H1 (cell line): Measurements from ENCODE around the gene MCC. TPM values are rescaled to one million over a fixed set of nuclear protein-coding genes. Genes with fewer than 3 reads are reported as not detected.

Source experiments
- CTCF ChIA-PET: fragments of 300-600 bp; sonication (Branson Sonifier 250); formaldehyde crosslinking; loops from one replicate; lab custom pipeline; 2021; ENCODE audit not compliant: partially characterized antibody; lab: Charles Lee
- POLR2A ChIA-PET: fragments of 300-600 bp; sonication (Branson Sonifier 250); formaldehyde crosslinking; loops from one replicate; lab custom pipeline; 2021; ENCODE audit warnings: inconsistent platforms; ENCODE audit not compliant: partially characterized antibody; lab: Charles Lee
- DNase-seq, 2 experiments: peaks; one replicate each; pipeline versions ENCODE4 v3.0.0 to v3.0.0-alpha.2; 2010 to 2022; ENCODE audit warnings: low spot score in 2 of 2, low read depth in 1 of 2, mixed read lengths in 1 of 2
- FAIRE-seq: peaks from 2 replicates; lab custom pipeline; 2011; peaks lifted over from hg19 to GRCh38; lab: Jason Lieb, UNC
- H2AFZ ChIP-seq: 2 replicates; pipeline ENCODE4 v1.8.1; 2012; ENCODE audit warnings: low read length, inconsistent platforms
- H2AK5ac ChIP-seq: 2 replicates; pipeline ENCODE4 v1.6.1; 2013; ENCODE audit warnings: low read depth, low read length
- H2BK120ac ChIP-seq: replicated peaks from 2 replicates; pipeline ENCODE3; 2013; ENCODE audit warnings: low read depth, low read length, inconsistent platforms
- H2BK12ac ChIP-seq: 2 replicates; pipeline ENCODE4 v1.6.1; 2013; ENCODE audit warnings: low read depth, low read length
- H2BK15ac ChIP-seq: 2 replicates; pipeline ENCODE4 v1.6.1; 2013; ENCODE audit warnings: low read length
- H2BK20ac ChIP-seq: 2 replicates; pipeline ENCODE4 v1.6.1; 2013; ENCODE audit warnings: low read length
- H2BK5ac ChIP-seq: 2 replicates; pipeline ENCODE4 v1.6.1; 2013; ENCODE audit warnings: low read depth, low read length
- H3K14ac ChIP-seq: 2 replicates; pipeline ENCODE4 v1.6.1; 2013; ENCODE audit warnings: inconsistent platforms; ENCODE audit not compliant: insufficient read length
- H3K18ac ChIP-seq: 2 replicates; pipeline ENCODE4 v1.6.1; 2013; ENCODE audit warnings: low read length; ENCODE audit errors: extremely low read depth
- H3K23ac ChIP-seq: 2 replicates; pipeline ENCODE4 v1.6.1; 2013; ENCODE audit warnings: inconsistent platforms; ENCODE audit not compliant: insufficient read length
- H3K23me2 ChIP-seq: 2 replicates; pipeline ENCODE4 v1.6.1; 2013; ENCODE audit warnings: low read depth, low read length
- H3K27ac ChIP-seq: 2 replicates; pipeline ENCODE4 v1.6.1; 2011; ENCODE audit warnings: low read depth, low read length, inconsistent platforms
- H3K27me3 ChIP-seq, 4 experiments: replicated peaks in 1 of 4; 1 replicate in 1 of 4; 2 replicates in 3 of 4; pipeline versions ENCODE4 v1.6.1 to v1.8.1; 2011 to 2013; ENCODE audit warnings: low read length in 3 of 4, mild to moderate bottlenecking in 3 of 4, inconsistent platforms in 2 of 4, mixed read lengths in 2 of 4, moderate library complexity in 1 of 4; ENCODE audit not compliant: control insufficient read depth in 3 of 4, insufficient read depth in 3 of 4; ENCODE audit errors: extremely low read depth in 1 of 4
- H3K36me3 ChIP-seq, 4 experiments: 2 replicates each; pipeline versions ENCODE4 v1.6.1 to v1.8.1; 2011 to 2013; ENCODE audit warnings: mild to moderate bottlenecking in 4 of 4, low read length in 3 of 4, moderate library complexity in 2 of 4, control low read depth in 1 of 4, inconsistent platforms in 1 of 4; ENCODE audit not compliant: insufficient read depth in 4 of 4, control insufficient read depth in 2 of 4
- H3K4ac ChIP-seq: replicated peaks from 2 replicates; pipeline ENCODE3; 2013; ENCODE audit warnings: low read length, low read depth, mixed read lengths, inconsistent platforms; ENCODE audit not compliant: insufficient read length
- H3K4me1 ChIP-seq, 4 experiments: replicated peaks in 1 of 4; 1 replicate in 1 of 4; 2 replicates in 3 of 4; pipeline versions ENCODE4 v1.6.1 to v1.8.1; 2011 to 2013; ENCODE audit warnings: low read length in 3 of 4, inconsistent platforms in 2 of 4, mixed read lengths in 1 of 4; ENCODE audit not compliant: insufficient read depth in 4 of 4, control insufficient read depth in 3 of 4
- H3K4me2 ChIP-seq, 2 experiments: 2 replicates each; pipeline versions ENCODE4 v1.6.1 to v1.8.1; 2011 to 2013; ENCODE audit warnings: low read depth in 2 of 2, low read length in 2 of 2, control low read depth in 1 of 2, inconsistent platforms in 1 of 2, mild to moderate bottlenecking in 1 of 2; ENCODE audit not compliant: insufficient read depth in 1 of 2
- H3K4me3 ChIP-seq, 4 experiments: fragments of 200-600, 300-600 bp in 1 of 4; sonication (generic), shearing (Covaris generic), sonication (Bioruptor Twin) in 1 of 4; 2 replicates each; pipeline versions ENCODE4 v1.5.1 to v1.8.1; 2011 to 2016; ENCODE audit warnings: low read length in 4 of 4, low read depth in 3 of 4, control low read depth in 2 of 4, inconsistent platforms in 2 of 4, mild to moderate bottlenecking in 2 of 4, mixed read lengths in 1 of 4, moderate library complexity in 1 of 4; ENCODE audit not compliant: insufficient read depth in 2 of 4; ENCODE audit errors: extremely low read depth in 1 of 4
- H3K56ac ChIP-seq: replicated peaks from 2 replicates; pipeline ENCODE3; 2013; ENCODE audit warnings: low read depth, mild to moderate bottlenecking, mixed read lengths, low read length, inconsistent platforms; ENCODE audit not compliant: insufficient read length
- H3K79me1 ChIP-seq: 2 replicates; pipeline ENCODE4 v1.6.1; 2013; ENCODE audit warnings: low read depth, low read length, control low read depth
- H3K79me2 ChIP-seq, 2 experiments: 2 replicates each; pipeline versions ENCODE4 v1.6.1 to v1.8.1; 2012 to 2013; ENCODE audit warnings: low read length in 2 of 2, mild to moderate bottlenecking in 2 of 2, inconsistent platforms in 1 of 2; ENCODE audit not compliant: insufficient read depth in 2 of 2, control insufficient read depth in 1 of 2
- H3K9ac ChIP-seq, 4 experiments: replicated peaks in 1 of 4; 1 replicate in 1 of 4; 2 replicates in 3 of 4; pipeline versions ENCODE4 v1.6.1 to v1.8.1; 2011 to 2013; ENCODE audit warnings: low read depth in 3 of 4, low read length in 3 of 4, control low read depth in 2 of 4, mild to moderate bottlenecking in 2 of 4, moderate library complexity in 2 of 4, inconsistent platforms in 1 of 4; ENCODE audit errors: extremely low read depth in 1 of 4
- H3K9me3 ChIP-seq, 2 experiments: 2 replicates each; pipeline versions ENCODE4 v1.6.1 to v1.8.1; 2012 to 2013; ENCODE audit warnings: mild to moderate bottlenecking in 2 of 2, moderate library complexity in 2 of 2, control low read depth in 1 of 2, inconsistent platforms in 1 of 2, low read depth in 1 of 2, low read length in 1 of 2, mixed read lengths in 1 of 2; ENCODE audit not compliant: insufficient read depth in 2 of 2
- H4K20me1 ChIP-seq, 2 experiments: replicated peaks in 1 of 2; 2 replicates each; pipeline versions ENCODE3 to v1.8.1; 2011 to 2013; ENCODE audit warnings: inconsistent platforms in 2 of 2, low read length in 2 of 2, mild to moderate bottlenecking in 1 of 2; ENCODE audit not compliant: insufficient read depth in 2 of 2, control insufficient read depth in 1 of 2
- H4K5ac ChIP-seq: 2 replicates; pipeline ENCODE4 v1.6.1; 2013; ENCODE audit warnings: low read length, low read depth, mixed read lengths, inconsistent platforms; ENCODE audit not compliant: insufficient read length
- H4K8ac ChIP-seq: 2 replicates; pipeline ENCODE4 v1.8.0; 2013; ENCODE audit warnings: mild to moderate bottlenecking, moderate library complexity, low read length, inconsistent platforms; ENCODE audit not compliant: insufficient read depth; ENCODE audit errors: extremely low read depth
- H4K91ac ChIP-seq: replicated peaks from 2 replicates; pipeline ENCODE3; 2013; ENCODE audit warnings: low read length, mixed read lengths, inconsistent platforms; ENCODE audit not compliant: insufficient read length
- FOSL1 ChIP-seq: IDR thresholded peaks from 2 replicates; pipeline ENCODE4 v1.6.1; 2011; ENCODE audit warnings: mild to moderate bottlenecking, low read depth, low read length, moderate library complexity; ENCODE audit not compliant: insufficient read depth
- WGBS, 2 experiments: shearing (Covaris generic) in 1 of 2; methylation state at CpG; one replicate each; pipeline versions ENCODE4 v1.1.6 to v1.1.7; 2013 to 2015; ENCODE audit warnings: low lambda C conversion rate in 2 of 2, mixed read lengths in 2 of 2, inconsistent platforms in 1 of 2, low coverage in 1 of 2, missing lambda C conversion rate in 1 of 2; ENCODE audit not compliant: insufficient replicate concordance in 2 of 2, insufficient coverage in 1 of 2, insufficient read length in 1 of 2; ENCODE audit errors: extremely low coverage in 1 of 2, missing lambda C conversion rate in 1 of 2; 5-methylcytosine and 5-hydroxymethylcytosine counted together
- polyA plus RNA-seq, 7 experiments: library from polyadenylated mRNA; depleted of rRNA in 3 of 7; stranded (reverse) in 5 of 7; unstranded in 2 of 7; fragments of >200 nt in 5 of 7; fragments of 200-250 nt in 2 of 7; gene quantifications; 1 replicate in 5 of 7; 2 replicates in 1 of 7; 4 replicates in 1 of 7; pipeline versions ENCODE4 v1.2.1 to v1.2.3, GENCODE V29; 2011 to 2013; ENCODE audit warnings: missing spikeins in 2 of 7, mixed read lengths in 2 of 7
- total RNA-seq: library from RNA; stranded (reverse); fragmentation: NEBNext Ultra II Directional; extraction: Animal tissue kit (Norgen Biotek cat#: 25700); gene quantifications from 2 replicates; pipeline ENCODE4 v1.2.1, GENCODE V29; 2021

The MCC gene
- total and polyA plus RNA-seq, 2 of the 8 experiments (the other 6 are each of a cell fraction or from before 2014, with no cell fraction given) = 2.6 to 18.3 TPM

GRCh38 chr5:112978836-112979235 is 509.4 kb downstream of the MCC start:
- Histone ChIP-seq H4K8ac (no peak overlapping the region), H2BK15ac (no peak overlapping the region), H3K9me3 (no peaks in the 10 kb centered on the region), H3K4me2 (peak overlapping the region; percentile 63 to 86; a peak in 2 of 4 replicates), H3K9ac (no peak overlapping the region), H2AK5ac (no peak overlapping the region), H3K23me2 (no peaks in the 10 kb centered on the region; the same call in 1 of the 2 replicates), H3K79me1 (0 out of 2 replicates have a peak, but pooled peaks cover 2% of the 10 kb centered on the region), H3K4ac (no peak overlapping the region), H2BK120ac (no peak overlapping the region), H2BK5ac (no peak overlapping the region), H3K56ac (no peak overlapping the region), H3K4me3 (peak overlapping the region in 1 of 4 experiments; percentile 97; a peak in 2 of 8 replicates), H3K36me3 (peaks cover 0 to 8% (median 0%) of the 10 kb centered on the region in 4 experiments; a peak in 2 of 8 replicates), H3K27me3 (no peaks in the 10 kb centered on the region), H3K27ac (no peak overlapping the region), H4K91ac (no peak overlapping the region), H3K4me1 (peaks cover 3 to 12% (median 9%) of the 10 kb centered on the region in 4 experiments; a peak in 6 of 7 replicates), H2BK20ac (no peak overlapping the region), H2AFZ (no peak overlapping the region), H4K20me1 (peaks cover 0 to 8% of the 10 kb centered on the region in 2 experiments), H3K79me2 (peaks cover 19 to 69% of the 10 kb centered on the region in 2 experiments; a peak in 3 of 4 replicates), H3K18ac (no peak overlapping the region), H2BK12ac (no peak overlapping the region), H3K14ac (no peak overlapping the region), H4K5ac (no peak overlapping the region), H3K23ac (no peak overlapping the region)
- ChIA-PET CTCF (interaction anchor here (0.9 kb wide), 1 partner anchor 17 kb away, joined by 4 read pairs; no protein-coding TSS in a partner anchor), POLR2A (interaction anchor here (1.0 to 1.1 kb wide), 2 partner anchors 9 to 77 kb away, joined by 4 to 5 read pairs; no protein-coding TSS in a partner anchor)
- TF ChIP-seq FOSL1 = no peak
- 42% methylated on average over 2 of the region's 2 CpGs; no CpG with 5 or more reads in 1 of the 2 experiments for WGBS, 2 experiments
- DNase-seq = no peak
- FAIRE-seq = no peak
